Fibroblast of skin of left biceps (primary cell): ENCODE measurements around the gene LYSMD2.

Source experiments
- DNase-seq, 2 experiments: peaks; one replicate each; pipeline ENCODE4 v3.0.0-alpha.2; 2013; ENCODE audit warnings: low read depth in 2 of 2

The LYSMD2 gene

DNA sequence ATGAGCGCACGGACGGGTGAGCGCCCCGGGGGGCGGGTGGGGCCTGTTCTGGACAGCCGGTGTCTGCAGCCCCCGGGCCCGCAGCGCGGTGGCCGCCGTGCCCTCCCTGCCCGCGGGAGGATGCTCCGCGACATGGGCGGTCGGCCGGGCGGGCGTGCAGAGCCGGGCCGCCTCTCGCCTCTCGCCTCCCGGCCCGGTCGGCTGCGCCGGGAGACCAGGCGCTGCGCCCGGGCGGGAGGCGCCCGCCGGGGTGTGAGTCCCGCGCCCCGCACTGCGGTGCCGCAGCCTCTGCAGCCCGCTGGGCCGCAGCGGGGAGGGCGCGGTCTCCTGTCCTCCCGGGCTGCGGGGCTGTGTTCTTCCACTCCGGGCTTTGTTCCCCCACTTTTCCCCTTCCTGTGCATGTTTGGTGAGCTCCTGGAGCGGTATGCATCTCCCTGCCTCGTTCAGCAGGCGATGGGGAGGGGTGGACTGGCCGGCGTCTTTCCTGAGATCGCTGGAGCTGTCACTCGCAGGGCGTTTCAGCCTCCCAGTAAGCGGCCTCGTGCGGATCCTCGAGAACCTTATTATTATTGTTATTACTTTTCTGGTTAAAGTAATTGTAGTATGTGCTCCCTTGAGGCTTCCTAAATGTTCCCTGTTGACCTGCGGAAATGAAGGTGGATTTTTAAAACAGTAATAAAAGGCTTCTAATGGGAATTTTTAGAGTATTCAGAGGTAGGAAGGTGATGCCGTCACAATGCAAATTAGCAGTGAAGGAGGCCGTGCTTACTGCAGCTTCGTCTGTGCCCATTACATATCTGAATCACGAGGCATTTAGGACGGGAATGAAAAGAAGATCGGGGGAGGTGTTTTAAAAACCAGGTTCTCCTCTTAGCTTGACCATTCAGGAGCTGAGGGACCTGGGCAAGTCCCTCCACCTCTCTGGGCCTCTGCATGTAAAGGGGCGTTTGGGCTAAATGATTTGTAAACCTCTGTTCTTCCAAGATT is 14.5 kb upstream of the LYSMD2 start:
- no peak for DNase-seq

DNA sequence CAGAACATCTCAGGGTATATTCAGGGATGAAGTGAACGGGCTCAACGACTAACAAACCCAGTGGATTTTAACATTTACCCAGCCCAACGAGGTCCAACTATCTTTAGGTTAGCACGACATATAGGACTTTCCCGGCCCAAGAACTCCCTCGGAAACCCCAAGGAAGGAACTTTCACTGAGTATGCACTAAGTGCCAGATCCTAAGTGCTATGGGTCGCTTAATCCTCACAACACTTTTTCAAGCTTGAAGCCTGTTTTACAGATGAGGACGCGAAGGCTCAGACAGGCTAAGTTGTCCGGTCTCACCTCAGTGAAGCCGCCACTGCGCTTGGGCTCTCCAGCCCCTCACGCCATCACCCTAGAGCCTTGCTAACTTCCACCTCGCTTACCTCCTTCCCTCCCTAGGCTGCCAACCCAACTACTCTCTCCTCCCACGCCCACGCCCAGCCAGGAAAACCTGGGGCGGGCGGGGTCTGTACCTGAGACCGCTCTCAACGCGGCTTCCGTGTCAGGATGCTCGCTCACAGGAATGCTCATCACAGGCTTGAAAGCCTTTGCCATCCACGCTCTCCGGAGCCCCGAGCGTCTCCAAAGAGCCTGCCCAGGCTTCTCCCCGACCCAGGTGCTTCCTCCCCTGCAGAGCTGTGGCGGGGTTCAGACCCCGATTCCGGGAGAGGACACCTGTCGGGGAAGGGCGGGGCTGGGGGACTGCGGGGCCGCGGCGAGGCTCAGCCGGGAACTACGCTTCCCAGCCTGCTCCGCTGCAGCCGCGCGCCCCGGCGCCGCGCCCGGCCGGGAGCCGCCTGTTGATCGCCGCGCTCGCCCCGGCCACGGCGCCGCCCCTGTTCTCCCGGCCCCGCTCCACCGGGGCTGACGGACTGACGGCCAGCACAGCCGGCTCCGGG is 13.6 kb upstream of the LYSMD2 start, which contains the start of gene TMOD2:
TSS of gene TMOD2 (plus strand) at position 806 of the 905 bp plus-strand sequence. CDS start 14,845 bp downstream, outside the sequence.
- no peak for DNase-seq

DNA sequence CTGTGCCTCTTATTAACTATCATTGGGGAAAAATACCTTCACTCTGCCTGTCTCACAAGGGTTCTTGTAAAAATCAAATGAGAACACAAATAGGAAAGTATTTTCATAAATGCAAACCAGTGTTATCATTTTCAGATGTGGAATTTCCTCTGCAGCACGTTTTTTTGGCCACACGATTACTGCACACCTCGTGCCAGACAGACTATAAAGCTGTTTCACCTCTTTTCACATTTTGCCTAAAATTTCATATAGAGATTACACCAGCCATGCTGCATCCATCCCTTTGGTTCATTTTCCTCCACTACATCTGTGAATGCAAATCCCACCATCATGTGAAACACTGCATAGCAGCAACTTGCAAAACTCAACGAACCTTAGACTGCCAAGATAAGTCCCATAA is 12.7 kb upstream of the LYSMD2 start:
- DNase-seq, result no peak

DNA sequence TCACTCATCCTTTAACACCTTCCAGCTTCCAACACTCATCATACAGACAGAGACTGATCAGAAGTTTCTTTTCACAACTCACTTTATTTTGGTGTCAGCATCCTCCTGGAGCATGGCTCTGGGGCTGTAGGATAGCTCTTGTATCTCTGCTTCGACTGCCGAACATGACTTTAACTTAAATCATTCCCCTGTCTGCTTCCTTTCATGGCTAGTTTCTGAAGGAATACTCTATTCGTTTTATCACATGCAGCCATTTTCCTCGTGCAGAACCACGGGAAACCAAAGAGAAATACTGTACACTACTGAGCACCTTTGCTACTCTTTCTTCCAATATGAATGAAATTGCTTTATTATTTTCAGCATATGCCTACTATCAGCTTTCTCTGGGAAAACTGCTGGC is 11.9 kb upstream of the LYSMD2 start:
- no peak for DNase-seq

DNA sequence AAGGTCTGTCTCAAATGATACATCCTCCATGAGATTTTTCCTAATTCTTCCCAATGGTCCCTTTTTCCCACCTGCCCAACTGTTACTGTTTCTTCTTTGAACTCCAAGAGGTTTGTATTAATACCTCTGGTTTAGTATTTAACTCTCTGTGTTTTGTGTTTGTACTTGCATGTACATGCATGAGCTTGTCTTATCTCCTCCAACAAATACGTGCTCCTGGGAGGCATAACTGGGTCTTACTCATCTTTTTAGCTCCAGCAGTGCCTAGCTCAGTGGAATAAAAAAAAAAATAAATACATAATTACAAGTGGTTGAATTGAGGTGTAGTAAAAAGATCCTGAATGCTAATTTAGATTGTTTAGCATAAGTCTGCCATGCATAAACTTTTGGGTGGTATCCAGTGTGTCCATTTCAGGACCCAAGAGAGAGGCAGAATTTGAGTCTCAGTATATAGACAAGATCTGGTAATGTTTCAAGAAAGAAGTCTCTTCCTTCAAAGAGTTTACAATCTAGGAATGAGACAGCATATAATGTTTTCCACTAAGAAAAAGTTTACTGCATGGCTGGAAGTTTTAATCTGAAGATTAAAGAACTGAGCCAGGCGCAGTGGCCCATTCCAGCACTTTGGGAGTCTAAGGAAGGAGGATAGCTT is 1.7 kb upstream of the LYSMD2 start:
- DNase-seq, result no peak

DNA sequence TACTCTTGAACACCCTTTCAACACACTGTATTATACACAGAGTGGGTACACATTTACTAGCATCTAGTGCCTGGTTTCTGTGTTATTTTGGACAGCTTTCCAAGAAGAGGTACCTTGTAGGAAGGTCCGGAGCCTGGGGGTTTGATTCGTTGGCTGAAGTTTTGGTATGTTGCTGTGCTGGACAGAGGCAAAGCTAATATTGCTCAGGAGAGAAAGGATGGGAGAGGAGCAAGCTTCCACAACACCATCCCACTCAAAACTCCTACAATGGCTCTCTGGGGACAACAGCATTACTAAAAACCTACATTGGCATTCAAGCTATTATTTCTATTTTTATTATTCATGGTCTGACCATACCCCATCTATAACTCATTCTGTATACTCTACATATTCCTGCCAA is 1.1 kb upstream of the LYSMD2 start:
- no peak for DNase-seq

DNA sequence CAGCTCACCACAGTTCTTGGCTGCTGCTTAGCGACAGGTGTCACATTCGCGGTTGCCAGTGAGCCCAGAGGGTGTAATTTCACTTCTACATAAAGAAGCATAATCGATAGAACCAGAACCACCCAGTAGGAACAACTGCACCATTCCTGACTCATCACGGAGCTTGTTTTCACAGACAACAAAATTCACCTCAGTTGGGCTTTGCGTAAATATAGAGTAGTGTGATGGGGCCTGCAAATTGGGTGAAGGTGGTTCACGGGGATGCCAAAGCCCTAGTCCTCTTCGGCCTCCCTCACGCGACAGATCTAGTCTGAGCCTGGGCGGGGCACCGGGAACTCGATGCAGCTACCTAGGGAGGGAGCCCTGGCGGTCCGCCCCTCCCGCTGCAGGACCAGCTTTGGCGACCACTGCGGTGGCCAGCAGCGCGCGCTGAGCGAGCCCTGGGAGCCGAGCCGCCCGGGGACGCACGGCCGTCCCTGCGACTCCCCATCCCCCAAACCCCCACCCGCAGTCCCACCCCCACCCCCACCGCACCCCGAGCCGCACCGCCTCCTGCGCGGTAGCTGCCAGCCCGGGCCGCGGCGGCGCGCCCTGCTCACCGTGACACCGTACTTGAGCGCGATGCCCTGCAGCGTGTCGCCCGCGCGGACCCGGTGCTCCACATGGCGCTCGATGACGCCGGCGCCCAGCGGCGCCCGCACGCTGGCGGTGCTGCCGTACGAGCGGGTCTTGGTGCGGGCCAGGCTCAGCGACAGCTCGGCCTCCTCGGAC is 519 bp downstream of the LYSMD2 start:
- no peak for DNase-seq

DNA sequence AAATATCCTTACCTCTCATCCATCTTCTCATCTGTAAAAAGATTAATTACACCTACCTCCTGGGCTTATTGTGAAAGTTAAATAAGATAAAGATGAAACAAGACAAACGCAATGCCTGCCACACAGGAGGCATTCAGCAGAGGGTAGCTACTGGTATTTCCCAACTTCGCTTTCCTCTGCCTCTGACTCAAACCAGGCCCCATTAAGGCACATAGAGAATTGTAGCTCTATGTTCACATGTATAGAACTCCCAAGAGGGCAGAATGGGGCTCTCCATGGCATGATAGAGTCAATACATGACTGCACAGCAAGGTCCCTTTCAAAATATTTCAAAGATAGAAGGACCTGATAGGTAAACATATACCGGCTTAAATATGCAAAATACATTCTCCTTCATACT is 1.4 kb downstream of the LYSMD2 start:
- no peak for DNase-seq

DNA sequence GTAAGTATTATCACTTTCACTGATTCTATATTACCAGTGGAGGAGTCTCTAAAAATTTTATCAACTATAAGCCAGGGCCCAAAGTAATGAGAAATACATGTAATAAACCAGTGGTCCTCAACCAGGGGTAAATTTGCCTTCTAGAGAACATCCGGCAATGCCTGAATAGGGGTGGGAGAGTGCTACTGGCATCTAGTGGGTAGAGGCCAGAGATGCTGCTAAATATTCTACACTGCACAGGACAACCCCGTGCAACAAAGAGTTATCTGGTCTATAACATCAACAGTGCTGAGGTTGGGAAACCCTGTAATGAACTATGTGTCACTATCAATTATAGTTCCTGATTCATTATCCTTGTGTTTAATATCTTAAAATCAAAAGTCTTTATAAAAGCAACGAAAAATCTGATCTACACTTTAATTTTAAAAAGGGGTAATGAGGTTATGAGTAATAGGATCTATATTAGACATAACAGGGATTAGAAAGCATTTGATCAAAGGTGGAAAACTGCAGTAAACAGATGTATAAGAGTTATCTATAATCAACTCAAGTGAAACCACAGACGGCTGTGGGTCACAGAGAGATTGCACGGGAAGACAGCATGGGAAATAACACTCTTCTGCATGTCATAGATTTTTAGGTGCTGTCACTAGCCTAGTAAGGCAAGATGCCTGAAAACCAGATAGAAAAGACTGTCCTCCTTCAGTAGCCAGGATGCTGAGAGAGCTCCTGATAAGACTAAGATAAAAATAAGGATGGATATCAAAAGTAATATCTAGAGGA is 2.0 kb downstream of the LYSMD2 start:
- no peak for DNase-seq

DNA sequence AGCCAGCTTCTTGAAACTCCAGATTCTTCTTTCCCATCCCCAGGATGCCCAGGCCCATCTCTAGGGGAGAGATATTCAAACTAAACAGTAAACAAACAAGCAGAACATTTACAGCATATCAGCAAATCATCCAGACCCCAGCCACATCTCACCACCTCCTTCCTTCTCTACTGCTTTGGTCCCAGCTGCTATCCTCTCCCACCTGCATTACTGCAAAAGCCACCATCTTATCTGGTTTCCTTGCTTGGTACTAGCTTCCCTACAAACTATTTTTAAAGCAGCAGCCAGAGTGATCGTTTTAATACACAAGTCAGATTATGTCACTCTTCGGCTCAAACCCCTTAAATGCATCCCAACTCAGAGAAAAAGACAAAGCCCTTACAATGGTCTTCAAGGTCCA is 4.8 kb downstream of the LYSMD2 start:
- DNase-seq, result no peak

DNA sequence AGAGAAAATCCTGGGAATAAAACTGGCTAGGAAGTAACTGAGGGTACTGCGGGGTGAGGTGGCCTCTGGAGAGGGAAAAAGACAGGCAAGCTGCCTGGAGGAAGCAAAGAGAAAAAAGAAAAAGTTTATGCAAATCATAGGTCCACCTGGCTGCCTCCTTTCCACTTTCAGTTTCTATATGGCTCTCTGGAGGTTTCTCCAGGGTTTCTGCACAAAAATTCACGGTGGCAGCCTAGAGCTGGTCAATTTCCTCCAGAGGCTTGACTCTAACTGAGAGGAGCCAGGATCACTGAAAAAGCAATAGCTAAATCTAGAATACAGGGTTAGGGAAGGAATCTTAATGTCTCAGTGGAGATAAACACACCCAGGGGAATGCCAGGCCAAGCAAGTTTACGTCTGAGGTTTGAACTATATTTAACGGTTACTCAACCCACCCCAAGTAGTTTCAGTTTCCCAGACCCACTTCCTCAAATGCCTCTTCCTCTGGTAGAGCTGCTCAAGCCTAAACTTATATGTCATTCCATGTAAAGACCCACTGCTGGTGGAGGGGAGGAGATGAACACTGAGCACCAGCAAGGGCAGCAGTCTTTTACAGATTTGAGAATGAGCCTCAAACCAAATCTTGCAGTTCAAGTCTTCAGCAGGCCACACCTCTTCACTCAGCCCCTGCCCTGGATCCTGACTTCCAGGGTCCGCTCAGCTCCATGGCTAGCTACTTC is 5.7 kb downstream of the LYSMD2 start:
- DNase-seq, result no peak

DNA sequence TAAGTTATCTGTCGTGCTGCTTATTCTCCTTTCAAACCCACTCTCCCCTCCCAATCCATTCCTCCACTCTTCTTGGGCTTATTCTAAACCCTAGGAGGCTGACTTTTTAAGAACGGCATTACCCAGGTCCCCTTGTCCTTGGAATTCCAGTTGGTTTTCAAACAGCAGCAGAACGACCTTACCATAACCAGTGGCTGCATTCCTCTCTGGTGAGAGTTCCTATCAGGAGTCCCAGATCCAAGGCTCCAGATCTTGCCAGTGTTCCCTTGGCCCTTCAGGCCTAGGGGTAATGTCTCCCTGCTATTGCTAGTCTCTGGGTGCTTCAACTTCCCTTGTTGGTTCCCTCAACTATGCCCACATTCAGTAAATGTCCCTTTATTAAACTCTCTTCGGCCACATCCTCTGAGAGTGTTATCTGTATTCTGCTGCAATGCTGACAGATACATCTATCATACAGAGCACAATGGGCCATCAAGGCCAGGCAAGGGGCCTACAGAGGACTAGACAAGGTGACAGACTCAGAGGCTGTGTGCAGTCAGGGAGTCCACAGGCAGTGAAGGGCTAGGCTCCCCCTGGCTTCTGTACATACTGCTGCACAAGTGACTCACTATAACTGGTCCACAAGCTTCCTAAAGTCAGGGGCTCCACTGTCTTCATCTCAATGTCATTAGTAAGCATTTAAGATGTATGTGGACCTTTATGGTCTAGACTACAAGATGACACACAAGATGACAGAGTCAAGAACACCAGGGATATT is 10.1 kb downstream of the LYSMD2 start:
- DNase-seq, result no peak

DNA sequence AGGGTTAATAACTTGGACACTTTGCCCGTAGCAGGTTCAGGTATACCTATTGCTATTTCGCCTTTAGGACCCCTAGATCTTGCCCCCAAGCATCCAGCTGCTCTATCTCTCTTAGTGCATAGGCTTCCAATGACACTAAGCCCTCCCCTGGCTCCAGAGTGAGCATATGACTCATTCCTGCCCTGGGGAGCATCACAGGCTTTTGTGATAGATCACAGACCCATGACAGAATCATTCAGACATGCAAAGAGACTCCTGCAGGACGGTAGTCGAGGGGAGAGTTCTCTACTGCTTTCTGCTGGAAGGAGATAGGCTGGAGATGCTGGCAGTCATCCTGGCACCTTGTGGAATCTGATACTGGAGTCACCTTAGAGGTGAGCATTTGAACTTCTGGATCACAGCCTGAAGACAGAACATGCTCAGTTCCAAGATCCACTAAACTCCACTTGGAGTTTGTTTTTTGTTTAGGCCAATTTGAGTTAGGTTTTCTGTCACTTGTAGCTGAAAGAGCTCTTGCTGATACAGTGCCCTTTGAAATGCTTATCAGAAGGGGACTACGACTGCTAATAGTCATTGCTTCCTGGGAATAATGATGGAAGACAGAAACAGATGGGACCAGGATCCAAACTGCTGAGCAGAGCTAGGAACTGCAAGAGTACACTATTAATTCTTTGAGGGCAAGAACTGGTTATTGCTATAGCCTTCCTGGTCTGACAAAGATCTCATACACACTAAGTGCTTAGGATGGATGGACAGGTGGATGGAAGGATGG is 11.0 kb downstream of the LYSMD2 start:
- peak; percentile 62 to 64 for DNase-seq

DNA sequence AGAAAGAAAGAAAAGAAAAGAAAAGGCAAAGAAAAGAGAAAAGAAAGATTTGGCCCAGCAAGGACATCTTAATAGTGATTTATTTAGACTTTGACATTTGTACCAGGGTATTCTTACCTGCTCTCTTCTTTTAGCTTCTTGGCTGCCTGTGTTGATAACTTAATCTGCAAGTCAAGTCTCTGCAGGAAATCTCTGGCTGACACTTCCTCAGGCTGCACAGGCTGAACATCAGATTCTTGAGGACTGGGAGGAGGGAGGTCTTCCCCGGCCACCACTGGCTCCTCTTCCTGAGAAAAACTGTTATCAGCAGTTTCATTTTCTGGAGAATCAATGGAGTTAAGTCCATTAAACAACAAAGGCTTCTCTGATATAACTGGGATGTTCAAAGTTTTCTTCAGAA is 12.8 kb downstream of the LYSMD2 start:
- DNase-seq, result no peak

DNA sequence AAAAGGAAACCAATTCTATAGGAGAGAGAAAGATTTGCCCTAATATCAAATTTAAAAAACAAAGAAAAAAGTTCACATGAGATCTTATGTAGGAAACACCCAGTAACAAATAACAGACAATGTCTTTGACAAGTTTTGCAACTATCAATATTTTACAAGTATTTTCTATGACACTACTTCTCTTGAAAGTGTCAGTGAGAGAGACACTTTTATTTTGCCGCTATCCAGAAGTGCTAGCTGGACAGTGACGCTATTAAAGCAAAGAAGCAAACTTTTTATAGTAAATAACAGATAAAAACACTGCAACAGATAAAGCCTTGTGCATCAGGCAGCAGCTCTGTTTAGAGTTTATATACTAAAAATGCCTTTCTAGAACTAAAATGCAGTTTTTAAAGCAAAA is 13.3 kb downstream of the LYSMD2 start:
- no peak for DNase-seq

DNA sequence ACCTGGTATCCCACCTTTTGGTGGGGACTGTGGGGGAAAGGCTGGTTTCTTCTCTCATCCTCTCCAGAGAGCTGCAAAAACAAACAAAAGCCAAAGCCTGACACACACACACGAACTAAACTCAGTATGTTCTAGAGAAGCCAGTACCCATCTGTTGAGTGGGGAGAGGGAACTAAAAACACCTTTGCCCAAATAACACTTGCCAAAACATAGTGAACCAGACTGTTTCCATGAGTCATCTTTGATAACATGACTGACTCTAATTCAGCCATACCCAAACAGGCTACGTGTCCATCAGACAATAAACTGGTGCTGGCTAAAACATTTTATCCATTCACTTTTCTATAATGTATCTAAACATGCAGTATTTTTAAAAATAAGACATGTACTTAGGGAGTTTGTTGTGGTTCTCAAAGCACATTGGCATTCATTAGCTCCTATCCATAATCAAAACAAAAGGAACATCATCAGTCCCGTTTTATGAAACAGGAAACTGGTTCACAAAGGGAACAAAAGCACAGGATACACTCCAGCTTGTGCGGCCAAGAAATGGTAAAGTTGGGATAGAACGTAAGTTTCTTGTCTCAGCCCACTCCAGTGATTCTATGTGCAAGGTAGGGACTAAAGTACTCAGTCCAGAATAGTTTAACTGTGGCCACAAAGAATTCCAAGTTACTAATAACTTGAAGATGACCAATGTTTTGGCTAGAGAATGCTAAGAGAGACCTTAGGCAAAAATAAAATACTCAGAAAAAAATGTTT is 16.1 kb downstream of the LYSMD2 start:
- no peak for DNase-seq

DNA sequence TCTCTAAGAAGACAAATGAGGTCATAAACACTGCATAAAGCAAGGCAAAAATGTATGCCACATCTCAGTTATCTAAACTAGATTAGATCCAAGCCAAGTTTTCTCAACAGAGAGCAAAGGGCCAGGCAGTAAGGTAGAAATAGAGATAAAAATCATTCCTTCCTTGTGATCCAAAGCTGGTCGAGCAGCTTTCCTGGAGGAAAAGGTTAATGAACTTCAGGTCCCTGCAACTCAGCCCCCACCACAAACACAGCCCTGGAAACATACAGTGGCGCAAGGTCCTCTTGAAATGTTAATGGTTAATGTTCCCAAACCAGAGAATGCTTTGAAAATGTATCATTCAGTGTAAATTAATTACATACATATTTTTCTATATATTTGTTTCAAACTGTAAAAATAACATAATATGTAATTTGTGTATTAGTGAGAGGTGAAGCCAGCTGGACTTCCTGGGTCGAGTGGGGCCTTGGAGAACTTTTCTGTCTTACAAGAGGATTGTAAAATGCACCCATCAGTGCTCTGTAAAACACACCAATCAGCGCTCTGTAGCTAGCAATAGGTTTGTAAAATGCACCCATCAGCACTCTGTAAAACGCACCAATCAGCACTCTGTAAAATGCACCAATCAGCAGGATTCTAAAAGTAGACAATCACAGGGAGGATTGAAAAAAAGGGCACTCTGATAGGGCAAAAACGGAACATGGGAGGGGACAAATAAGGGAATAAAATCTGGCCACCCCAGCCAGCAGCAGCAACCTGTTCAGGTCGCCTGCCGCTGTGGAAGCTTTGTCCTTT is 17.1 kb downstream of the LYSMD2 start:
- DNase-seq, result no peak
